RCC 7860 (cell line): ENCODE measurements around the gene VGF.
"Not testable (repeated sequence)": the region's sequence is repeated elsewhere in the genome, so short reads cannot be mapped to it uniquely, and the experiment has no call there.

ENCODE experiments used
- DNase-seq: peaks from one replicate; pipeline ENCODE4 v3.0.0-alpha.2; 2015; ENCODE audit warnings: low spot score
- FAIRE-seq: peaks from 2 replicates; lab custom pipeline; 2012; peaks lifted over from hg19 to GRCh38; lab: Jason Lieb, UNC

The VGF gene

GRCh38 chr7:101165075-101165957 is at the start of gene VGF:
Gene VGF (minus strand): TSS chr7:101165569. CDS start chr7:101164843, 726 bp downstream.
- DNase-seq (peak; percentile 80), FAIRE-seq (no peak)

GRCh38 chr7:101212014-101212413 is 46.6 kb upstream of the VGF start:
- DNase-seq (no peak), FAIRE-seq (no peak)

- FAIRE-seq (no peak), DNase-seq (no peak)
Measured at GRCh38 chr7:101211501-101211900, 46.1 kb upstream of the VGF start.

- no peak for DNase-seq
- no peak for FAIRE-seq
Measured at GRCh38 chr7:101210143-101210542, 44.8 kb upstream of the VGF start.

- DNase-seq: no peak
- no peak for FAIRE-seq
Measured at GRCh38 chr7:101208794-101209193, 43.4 kb upstream of the VGF start.

- FAIRE-seq (no peak), DNase-seq (no peak)
Measured at GRCh38 chr7:101207459-101207858, 42.1 kb upstream of the VGF start.

GRCh38 chr7:101206665-101207042 is 41.3 kb upstream of the VGF start:
- no peak for FAIRE-seq
- DNase-seq: no peak

GRCh38 chr7:101205901-101206664 is 40.7 kb upstream of the VGF start:
- FAIRE-seq: no peak
- DNase-seq: no peak

- not testable (repeated sequence) for FAIRE-seq, DNase-seq
Measured at GRCh38 chr7:101203740-101204738, 38.7 kb upstream of the VGF start.

GRCh38 chr7:101202603-101202918 is 37.2 kb upstream of the VGF start:
- FAIRE-seq (no peak), DNase-seq (no peak)

GRCh38 chr7:101201695-101202602 is 36.6 kb upstream of the VGF start:
- no peak for DNase-seq
- FAIRE-seq: no peak

- no peak for FAIRE-seq
- no peak for DNase-seq
Measured at GRCh38 chr7:101200862-101201599, 35.7 kb upstream of the VGF start, which contains the start of gene MOGAT3. Gene MOGAT3 (minus strand): TSS chr7:101201036. CDS start chr7:101200854, 182 bp downstream.

GRCh38 chr7:101200504-101200861 is 35.1 kb upstream of the VGF start:
- DNase-seq: no peak
- FAIRE-seq: no peak

GRCh38 chr7:101199522-101199921 is 34.2 kb upstream of the VGF start:
- not testable (repeated sequence) for DNase-seq

GRCh38 chr7:101198476-101198875 is 33.1 kb upstream of the VGF start:
- FAIRE-seq: no peak
- no peak for DNase-seq

More at GRCh38 chr7:101199522-101199921, 34.2 kb upstream of the VGF start:
- not testable (repeated sequence) for FAIRE-seq

GRCh38 chr7:101197991-101198390 is 32.6 kb upstream of the VGF start:
- no peak for FAIRE-seq
- no peak for DNase-seq

GRCh38 chr7:101195884-101196283 is 30.5 kb upstream of the VGF start:
- DNase-seq (no peak), FAIRE-seq (no peak)

- FAIRE-seq (no peak), DNase-seq (no peak)
Measured at GRCh38 chr7:101189109-101189508, 23.7 kb upstream of the VGF start.

GRCh38 chr7:101186844-101187428 is 21.6 kb upstream of the VGF start:
- DNase-seq (no peak), FAIRE-seq (no peak)
